GM10266 (cell line): Measurements from ENCODE around the gene STARD10.

Source experiments
- DNase-seq: peaks from one replicate; pipeline ENCODE4 v3.0.0; 2012; ENCODE audit errors: extremely low spot score
- TF ChIP-seq, protein P1 (sequence below): IDR thresholded peaks from 2 replicates; pipeline ENCODE4 v1.5.1; 2012; ENCODE audit warnings: mild to moderate bottlenecking, low read depth; ENCODE audit not compliant: control insufficient read depth, insufficient read depth; ENCODE audit errors: missing control alignments

Gene STARD10

GRCh38 chr11:72776844-72777754 is 16.7 kb downstream of the STARD10 start:
- TF ChIP-seq, protein P1, sequence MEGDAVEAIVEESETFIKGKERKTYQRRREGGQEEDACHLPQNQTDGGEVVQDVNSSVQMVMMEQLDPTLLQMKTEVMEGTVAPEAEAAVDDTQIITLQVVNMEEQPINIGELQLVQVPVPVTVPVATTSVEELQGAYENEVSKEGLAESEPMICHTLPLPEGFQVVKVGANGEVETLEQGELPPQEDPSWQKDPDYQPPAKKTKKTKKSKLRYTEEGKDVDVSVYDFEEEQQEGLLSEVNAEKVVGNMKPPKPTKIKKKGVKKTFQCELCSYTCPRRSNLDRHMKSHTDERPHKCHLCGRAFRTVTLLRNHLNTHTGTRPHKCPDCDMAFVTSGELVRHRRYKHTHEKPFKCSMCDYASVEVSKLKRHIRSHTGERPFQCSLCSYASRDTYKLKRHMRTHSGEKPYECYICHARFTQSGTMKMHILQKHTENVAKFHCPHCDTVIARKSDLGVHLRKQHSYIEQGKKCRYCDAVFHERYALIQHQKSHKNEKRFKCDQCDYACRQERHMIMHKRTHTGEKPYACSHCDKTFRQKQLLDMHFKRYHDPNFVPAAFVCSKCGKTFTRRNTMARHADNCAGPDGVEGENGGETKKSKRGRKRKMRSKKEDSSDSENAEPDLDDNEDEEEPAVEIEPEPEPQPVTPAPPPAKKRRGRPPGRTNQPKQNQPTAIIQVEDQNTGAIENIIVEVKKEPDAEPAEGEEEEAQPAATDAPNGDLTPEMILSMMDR: no peak
- peak; percentile 27 for DNase-seq

- TF ChIP-seq, protein P1: no peak
Observed at GRCh38 chr11:72776117-72776843, 17.6 kb downstream of the STARD10 start.

GRCh38 chr11:72775288-72776110 is 18.3 kb downstream of the STARD10 start:
- TF ChIP-seq, protein P1: no peak

More at GRCh38 chr11:72776117-72776843, 17.6 kb downstream of the STARD10 start:
- DNase-seq: no peak

GRCh38 chr11:72774499-72774898 is 19.3 kb downstream of the STARD10 start:
- TF ChIP-seq, protein P1: peak; percentile 11
- DNase-seq: no peak

More at GRCh38 chr11:72775288-72776110, 18.3 kb downstream of the STARD10 start:
- DNase-seq: no peak

- no peak for DNase-seq
- TF ChIP-seq, protein P1: no peak
Observed at GRCh38 chr11:72773696-72774095, 20.2 kb downstream of the STARD10 start.

DNA sequence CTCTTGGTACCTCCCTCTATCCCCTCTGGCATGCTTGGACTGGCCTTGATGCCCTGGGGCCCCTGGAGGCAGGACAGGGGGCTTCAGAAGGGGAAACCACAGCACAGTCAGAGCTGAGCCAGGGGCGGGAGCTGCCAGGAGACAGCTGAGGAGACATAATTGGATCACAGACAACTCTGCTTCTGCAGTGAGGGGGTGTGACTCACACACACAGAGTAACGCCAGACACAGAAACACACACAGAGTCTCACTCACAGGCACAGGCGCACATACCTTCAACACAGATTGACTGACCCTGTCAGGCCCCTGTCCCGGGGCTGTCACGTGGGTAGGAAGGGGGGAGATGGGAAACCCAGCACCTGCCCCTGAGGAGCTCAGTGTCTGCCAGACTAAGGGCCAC is 20.6 kb downstream of the STARD10 start:
- TF ChIP-seq, protein P1: no peak
- DNase-seq: no peak
